ENCODE data around the gene FGFRL1.

GRCh38 chr4:1017706-1018105, 6.3 kb downstream of the FGFRL1 start:
- TF ChIP-seq CTCF (IDR thresholded peaks at IDR 0.05; ENCODE audit: low read length) (no peak), EZH2 (IDR thresholded peaks at IDR 0.05; ENCODE audit: borderline replicate concordance, low read length) (no peak)

Data from OCI-LY1 (cell line).